ENCODE measurements around the gene RGPD6.
"Not testable (repeated sequence)": the region's sequence is repeated elsewhere in the genome, so short reads cannot be mapped to it uniquely, and the experiment has no call there.

RGPD6 gene

GRCh38 chr2:110480084-110480483 is 96.9 kb downstream of the RGPD6 start:
- DNase-seq, result not testable (repeated sequence)

DNA sequence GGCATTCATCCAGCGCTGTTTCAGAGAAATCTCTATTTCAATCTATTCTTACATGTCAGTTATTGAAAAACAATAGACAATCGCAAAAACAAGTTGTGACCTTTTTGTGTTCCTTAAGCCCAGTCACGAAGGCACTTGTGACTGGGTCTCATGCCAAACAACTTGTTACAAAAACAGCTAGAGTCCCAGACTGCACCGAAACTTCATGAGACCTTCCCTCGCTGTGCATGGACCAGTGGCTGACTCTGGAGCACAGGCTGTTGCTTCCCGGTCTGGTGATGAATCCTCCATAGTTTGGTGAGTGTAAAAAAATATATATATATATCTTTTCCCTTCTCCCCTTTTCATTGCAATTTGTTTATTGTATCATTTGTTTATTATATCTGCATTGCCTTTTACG is 99.7 kb downstream of the RGPD6 start:
- not testable (repeated sequence) for DNase-seq

DNA sequence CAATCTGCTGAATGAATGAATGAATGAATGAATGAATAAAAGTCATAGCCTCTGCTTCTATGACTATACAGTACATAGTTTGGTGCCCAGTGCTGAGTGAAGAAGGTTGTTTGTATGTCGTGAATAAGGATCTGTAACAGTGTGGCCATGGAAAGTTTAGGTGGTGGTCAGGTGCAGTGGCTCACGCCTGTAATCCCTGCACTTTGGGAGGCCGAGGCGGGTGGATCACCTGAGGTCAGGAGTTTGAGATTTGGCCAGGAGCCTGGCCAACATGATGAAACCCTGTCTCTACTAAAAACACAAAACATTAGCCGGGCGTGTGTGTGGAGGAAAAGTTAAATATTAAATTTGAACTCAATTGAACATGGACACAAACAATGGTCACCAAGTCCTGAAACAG is 100.1 kb downstream of the RGPD6 start:
- not testable (repeated sequence) for DNase-seq

DNA sequence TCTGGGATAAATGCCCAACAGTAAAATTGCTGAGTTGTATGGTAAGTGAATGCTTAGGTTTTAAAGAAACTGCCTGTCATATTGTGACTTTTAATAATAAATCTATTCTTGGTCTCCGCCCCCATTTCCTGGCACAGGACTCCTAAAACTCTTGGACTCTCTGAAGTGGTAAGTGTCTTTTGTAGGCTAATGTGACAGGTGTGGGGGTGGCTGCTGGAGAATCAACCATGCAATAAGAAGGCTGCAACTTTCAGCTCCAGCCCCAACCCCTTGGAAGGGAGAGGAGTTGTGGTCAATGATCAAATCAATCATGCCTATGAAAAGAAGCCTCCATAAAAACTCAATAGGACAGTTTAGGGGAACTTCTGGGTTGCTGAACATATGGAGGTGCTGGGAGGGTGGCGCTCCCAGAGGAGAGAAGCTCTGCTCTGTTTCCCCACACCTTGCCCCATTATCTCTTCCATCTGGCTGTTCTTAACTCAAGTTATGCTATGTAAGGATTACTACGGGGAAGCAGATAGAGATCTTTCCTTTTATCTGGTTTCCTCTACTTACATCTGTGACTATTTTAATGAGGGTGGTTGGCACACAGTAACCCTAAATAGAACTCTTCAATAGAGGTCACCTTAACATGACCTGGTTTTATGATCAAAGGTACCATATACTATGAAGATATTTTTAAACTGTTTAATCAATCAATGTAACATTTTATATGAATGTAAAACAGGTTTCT is 101.2 kb downstream of the RGPD6 start:
- DNase-seq, result not testable (repeated sequence)

DNA sequence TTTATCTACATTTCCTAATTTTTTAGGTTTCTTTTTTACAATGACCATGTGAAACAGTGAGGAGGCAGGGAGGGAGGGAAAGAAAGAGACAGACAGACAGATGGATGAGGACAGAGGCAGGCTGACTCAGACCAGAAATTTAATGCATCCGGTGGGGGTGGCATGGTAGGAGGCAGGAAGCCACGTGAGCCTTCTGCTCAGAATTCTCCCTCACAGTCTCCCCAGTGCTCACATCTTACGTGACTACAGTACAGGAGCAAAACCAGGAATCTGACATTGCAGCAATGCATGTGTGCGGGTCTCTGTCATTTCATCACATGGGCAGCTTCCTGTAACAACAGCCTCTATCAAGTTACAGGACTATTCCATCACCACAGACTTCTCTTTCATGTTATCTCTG is 102.1 kb downstream of the RGPD6 start:
- DNase-seq, result not testable (repeated sequence)

GRCh38 chr2:110473059-110473358 is 104.0 kb downstream of the RGPD6 start:
- DNase-seq, result not testable (repeated sequence)

GRCh38 chr2:110472171-110473058 is 104.6 kb downstream of the RGPD6 start, which contains the start of gene LIMS4:
TSS of gene LIMS4 (minus strand) at chr2:110472816. CDS start at chr2:110472778, 38 bp downstream.
- DNase-seq, result not testable (repeated sequence)

- not testable (repeated sequence) for DNase-seq
These were observed 108.1 kb downstream of the RGPD6 start for GRCh38 chr2:110468921-110469320.

- DNase-seq, result not testable (repeated sequence)
These were observed 111.7 kb downstream of the RGPD6 start for GRCh38 chr2:110465312-110465711.

Data from right forelimb (tissue), 1 donor.